K562 (cell line): ENCODE results near the gene CCT7. TPM values are rescaled to one million over a fixed set of nuclear protein-coding genes. Genes with fewer than 3 reads are reported as not detected.

ENCODE experiments used
- ATF1 ChIP-seq, 2 experiments: fragments of 450-650 bp in 1 of 2; IDR thresholded peaks; 2 replicates each; pipeline ENCODE4 v1.6.1; 2016; ENCODE audit warnings: missing compliant biosample characterization in 1 of 2, missing genetic modification characterization in 1 of 2
- E2F1 ChIP-seq: sonication (generic); formaldehyde crosslinking; IDR thresholded peaks from 2 replicates; pipeline ENCODE4 v1.8.1; 2023; ENCODE audit warnings: mild to moderate bottlenecking, missing genetic modification reagents, moderate library complexity
- ETS1 ChIP-seq: conservative IDR thresholded peaks from 2 replicates; pipeline ENCODE4 v1.6.1; 2011; ENCODE audit warnings: low read depth, mild to moderate bottlenecking, low read length; ENCODE audit not compliant: control insufficient read depth
- GATA2 ChIP-seq: sonication (generic); formaldehyde crosslinking; IDR thresholded peaks from 2 replicates; pipeline ENCODE4 v1.4.0; 2020; ENCODE audit warnings: mild to moderate bottlenecking, missing genetic modification reagents
- IFI16 ChIP-seq: fragments of 250-450 bp; sonication (Bioruptor Pico); IDR thresholded peaks from 2 replicates; pipeline ENCODE4 v2.1.2; 2022; ENCODE audit warnings: mild to moderate bottlenecking, inconsistent platforms
- LEF1 ChIP-seq: fragments of 450-650 bp; IDR thresholded peaks from 2 replicates; pipeline ENCODE4 v1.6.1; 2016; ENCODE audit warnings: mild to moderate bottlenecking
- NFATC3 ChIP-seq: fragments of 450-650 bp; IDR thresholded peaks from 2 replicates; pipeline ENCODE4 v1.6.1; 2017; ENCODE audit warnings: mild to moderate bottlenecking
- NUFIP1 ChIP-seq: fragments of 450-650 bp; IDR thresholded peaks from 2 replicates; pipeline ENCODE4 v1.6.1; 2018; ENCODE audit not compliant: partially characterized antibody
- POLR2AphosphoS5 ChIP-seq: IDR thresholded peaks from 2 replicates; pipeline ENCODE4 v1.6.1; 2011; ENCODE audit warnings: mild to moderate bottlenecking, low read depth, low read length, moderate library complexity; ENCODE audit not compliant: control insufficient read depth, insufficient read depth
- RBFOX2 ChIP-seq: fragments of 200-400 bp; formaldehyde crosslinking; IDR thresholded peaks from 2 replicates; pipeline ENCODE4 v1.6.1; 2017; ENCODE audit warnings: low read depth, mild to moderate bottlenecking, low read length, moderate library complexity
- RFX5 ChIP-seq: IDR thresholded peaks from 2 replicates; pipeline ENCODE4 v1.6.1; 2011; ENCODE audit warnings: low read depth, mild to moderate bottlenecking, improper control_type of control experiment, low read length
- TEAD2 ChIP-seq: fragments of 450-650 bp; IDR thresholded peaks from 2 replicates; pipeline ENCODE4 v1.6.1; 2016; ENCODE audit warnings: missing genetic modification characterization, control low read depth, missing compliant biosample characterization
- ZNF24 ChIP-seq: fragments of 450-650 bp; IDR thresholded peaks from 2 replicates; pipeline ENCODE4 v1.6.1; 2016
- ZNF282 ChIP-seq: sonication (generic); formaldehyde crosslinking; IDR thresholded peaks from 2 replicates; pipeline ENCODE4 v1.8.1; 2023; ENCODE audit warnings: missing genetic modification reagents
- ZNF696 ChIP-seq: fragments of 250-450 bp; sonication (Bioruptor Pico); conservative IDR thresholded peaks from 2 replicates; pipeline ENCODE4 v1.4.0; 2020; ENCODE audit warnings: mild to moderate bottlenecking, moderate library complexity
- ZNF717 ChIP-seq: fragments of 250-450 bp; sonication (Bioruptor Pico); IDR thresholded peaks from 2 replicates; pipeline ENCODE4 v1.5.0; 2021
- polyA plus RNA-seq, 8 experiments: library from polyadenylated mRNA; depleted of rRNA in 4 of 8; stranded (reverse) in 5 of 8; unstranded in 3 of 8; fragments of >200 nt; fragmentation: Nextera tagmentation in 2 of 8; fragmentation: Illumina TruSeq in 1 of 8; extraction: Ambion mirVana in 2 of 8; extraction: Trizol in 1 of 8; gene quantifications; 2 replicates each; pipeline versions ENCODE4 v1.2.1 to v1.2.3, GENCODE V29; 2011 to 2014; ENCODE audit warnings: inconsistent platforms in 1 of 8, missing spikeins in 1 of 8
- total RNA-seq, 7 experiments: library from RNA; depleted of rRNA in 6 of 7; stranded (reverse); fragments of >200 nt in 6 of 7; fragmentation: Illumina TruSeq in 2 of 7; extraction: Trizol in 2 of 7; gene quantifications; 2 replicates each; pipeline versions ENCODE4 v1.2.1 to v1.2.3, GENCODE V29; 2011 to 2021; ENCODE audit warnings: low replicate concordance in 1 of 7
- TF ChIP-seq, protein P1 (sequence below): fragments of 250-450 bp; sonication (Bioruptor Pico); IDR thresholded peaks from 2 replicates; pipeline ENCODE4 v1.8.0; 2021; ENCODE audit warnings: moderate library complexity, mild to moderate bottlenecking, inconsistent platforms
- TF ChIP-seq, protein P2 (sequence below): fragments of 250-450 bp; sonication (Bioruptor Pico); IDR thresholded peaks from 2 replicates; pipeline ENCODE4 v1.4.0; 2020; ENCODE audit warnings: mild to moderate bottlenecking, moderate library complexity

CCT7 gene
- total and polyA plus RNA-seq, 9 of the 15 experiments (the other 6 are each of a cell fraction or from before 2014, with no cell fraction given), result 326 to 856 (median 638) TPM

DNA sequence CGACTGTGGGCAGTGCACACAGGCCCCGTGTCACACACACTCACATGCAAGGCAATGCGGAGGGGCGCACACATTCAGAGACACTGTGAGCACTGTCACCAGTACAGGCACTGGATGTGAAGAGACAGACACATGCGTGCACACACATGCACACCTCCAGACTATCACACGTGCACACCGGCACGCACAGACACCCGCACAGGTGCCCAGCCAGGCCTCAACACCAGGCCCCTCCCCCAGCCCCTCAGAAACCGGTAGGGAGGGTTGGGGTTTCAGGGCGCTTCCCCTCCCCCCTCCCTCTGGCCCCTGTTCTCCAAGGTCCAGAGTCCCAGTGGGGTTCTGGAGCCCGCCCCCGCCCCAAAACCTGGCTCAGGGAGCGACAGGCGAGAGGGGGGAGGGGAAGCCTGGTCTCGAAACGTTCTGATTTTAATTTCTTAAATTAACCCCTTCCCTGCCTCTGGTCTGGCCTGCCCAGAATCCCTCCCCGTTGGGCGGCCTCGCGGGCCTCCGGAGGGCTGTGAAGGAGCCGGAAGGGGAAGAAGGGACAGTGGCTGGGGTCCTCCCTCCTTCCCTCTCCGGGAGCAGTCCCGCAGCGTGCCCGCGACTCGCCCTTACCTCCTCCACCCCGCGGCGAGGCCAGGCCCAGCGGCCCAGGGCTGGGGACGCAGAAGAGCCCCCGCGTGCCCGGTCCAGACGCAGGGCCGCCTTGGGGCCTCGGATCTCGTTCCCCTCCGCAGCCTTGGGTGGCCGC, 49.6 kb downstream of the CCT7 start (continued):
- no peak for TF ChIP-seq NUFIP1
- TF ChIP-seq TEAD2 (tag), result no peak
- TF ChIP-seq, protein P1, sequence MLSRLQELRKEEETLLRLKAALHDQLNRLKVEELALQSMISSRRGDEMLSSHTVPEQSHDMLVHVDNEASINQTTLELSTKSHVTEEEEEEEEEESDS, result no peak
- 0 out of 2 replicates have a peak, but pooled peaks have one; percentile 19 for TF ChIP-seq ETS1
- TF ChIP-seq POLR2AphosphoS5, result no peak
- TF ChIP-seq ZNF282 (CRISPR knock-in tag), result no peak
- TF ChIP-seq, protein P2, sequence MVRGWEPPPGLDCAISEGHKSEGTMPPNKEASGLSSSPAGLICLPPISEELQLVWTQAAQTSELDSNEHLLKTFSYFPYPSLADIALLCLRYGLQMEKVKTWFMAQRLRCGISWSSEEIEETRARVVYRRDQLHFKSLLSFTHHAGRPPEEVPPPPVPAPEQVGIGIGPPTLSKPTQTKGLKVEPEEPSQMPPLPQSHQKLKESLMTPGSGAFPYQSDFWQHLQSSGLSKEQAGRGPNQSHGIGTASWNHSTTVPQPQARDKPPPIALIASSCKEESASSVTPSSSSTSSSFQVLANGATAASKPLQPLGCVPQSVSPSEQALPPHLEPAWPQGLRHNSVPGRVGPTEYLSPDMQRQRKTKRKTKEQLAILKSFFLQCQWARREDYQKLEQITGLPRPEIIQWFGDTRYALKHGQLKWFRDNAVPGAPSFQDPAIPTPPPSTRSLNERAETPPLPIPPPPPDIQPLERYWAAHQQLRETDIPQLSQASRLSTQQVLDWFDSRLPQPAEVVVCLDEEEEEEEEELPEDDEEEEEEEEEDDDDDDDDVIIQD (CRISPR knock-in tag), result no peak
- no peak for TF ChIP-seq NFATC3
- TF ChIP-seq ZNF696 (CRISPR knock-in tag), result no peak
- peak; percentile 46 for TF ChIP-seq RBFOX2
- no peak for TF ChIP-seq E2F1
- no peak for TF ChIP-seq ZNF24
- TF ChIP-seq GATA2 (CRISPR knock-in tag), result no peak
- no peak for TF ChIP-seq ATF1 (CRISPR knock-in tag; IDR thresholded peaks at IDR 0.05)
- no peak for TF ChIP-seq ATF1 (tag; IDR thresholded peaks at IDR 0.05)
- TF ChIP-seq ZNF717 (CRISPR knock-in tag), result no peak
- TF ChIP-seq RFX5, result no peak
- no peak for TF ChIP-seq IFI16 (CRISPR knock-in tag)
- TF ChIP-seq LEF1, result no peak
